Measurements from ENCODE around the gene GNLY. TPM values are rescaled to one million over a fixed set of nuclear protein-coding genes. Genes with fewer than 3 reads are reported as not detected.

The GNLY gene
- total RNA-seq, 2 experiments from 2014 or later = 2.6 to 3.2 TPM

DNA sequence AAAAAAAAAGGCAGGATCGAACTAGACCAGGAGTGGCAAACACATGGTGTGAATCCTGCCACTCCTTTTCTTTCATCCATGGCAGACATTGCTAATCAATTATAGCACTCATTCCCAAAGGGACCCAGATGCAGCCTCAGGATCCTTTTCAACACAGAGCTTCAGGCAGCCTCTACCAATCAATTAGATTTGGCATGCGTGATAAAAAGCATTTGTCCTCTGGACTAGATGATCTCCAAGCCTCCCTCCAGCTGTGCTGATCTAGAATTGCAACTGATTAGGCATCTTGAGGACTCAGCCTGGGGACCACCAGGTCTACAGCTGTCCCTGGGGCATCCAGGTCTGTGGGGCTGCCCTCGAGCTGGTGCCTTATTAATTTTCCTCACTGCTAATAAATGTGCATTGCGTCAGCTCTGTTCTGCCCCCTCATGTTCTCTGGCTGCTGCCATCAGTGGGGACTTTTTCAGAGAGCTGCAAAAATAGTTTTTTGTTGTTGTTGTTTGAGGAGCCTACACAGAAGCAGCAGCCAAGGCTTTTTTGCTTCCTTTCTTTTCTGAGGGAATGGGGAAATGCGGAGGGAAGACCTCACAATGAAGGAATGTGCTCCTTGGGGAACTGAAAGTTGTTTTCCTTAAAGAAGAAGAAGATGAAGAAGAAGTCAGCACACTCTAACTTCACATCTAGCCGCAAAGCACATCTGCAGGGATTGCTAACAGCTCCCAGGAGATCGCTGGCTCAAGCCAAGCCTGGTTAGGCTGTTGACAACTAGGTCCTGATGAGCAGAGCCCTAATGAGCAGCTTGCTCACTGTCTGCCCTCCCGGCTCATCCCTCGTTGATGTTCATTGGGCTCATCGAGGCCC lies 50.8 kb downstream of the GNLY start:
- CTCF ChIA-PET = interaction anchor here (0.9 to 1.3 kb wide), 5 partner anchors 11 to 69 kb away, joined by 3 to 5 read pairs (median 4); no protein-coding TSS in a partner anchor
- Mint-ChIP-seq H3K4me3 (no peak overlapping the region), H3K36me3 (ENCODE audit: low read depth) (no peaks in the 10 kb centered on the region), H3K4me1 (ENCODE audit: low read depth) (no peaks in the 10 kb centered on the region), H3K27ac (no peak overlapping the region), H3K27me3 (ENCODE audit: low read depth) (peaks cover 38% of the 10 kb centered on the region), H3K9me3 (no peaks in the 10 kb centered on the region)
- intact Hi-C loops (cut with micrococcal nuclease) = no loop called here
- DNase-seq = no peak

GRCh38 chr2:85745619-85746018 lies 51.5 kb downstream of the GNLY start:
- H3K36me3 Mint-ChIP-seq (ENCODE audit: low read depth) = no peaks in the 10 kb centered on the region
- H3K27me3 Mint-ChIP-seq (ENCODE audit: low read depth) = peaks cover 44% of the 10 kb centered on the region
- intact Hi-C loops (cut with micrococcal nuclease) = no loop called here
- CTCF ChIA-PET = interaction anchor here (0.9 to 1.1 kb wide), 3 partner anchors 10 to 68 kb away, joined by 3 to 5 read pairs (median 4); no protein-coding TSS in a partner anchor
- no peak overlapping the region for H3K4me3 Mint-ChIP-seq
- no peaks in the 10 kb centered on the region for H3K9me3 Mint-ChIP-seq
- H3K27ac Mint-ChIP-seq = no peak overlapping the region
- no peaks in the 10 kb centered on the region for H3K4me1 Mint-ChIP-seq (ENCODE audit: low read depth)
- DNase-seq = no peak

DNA sequence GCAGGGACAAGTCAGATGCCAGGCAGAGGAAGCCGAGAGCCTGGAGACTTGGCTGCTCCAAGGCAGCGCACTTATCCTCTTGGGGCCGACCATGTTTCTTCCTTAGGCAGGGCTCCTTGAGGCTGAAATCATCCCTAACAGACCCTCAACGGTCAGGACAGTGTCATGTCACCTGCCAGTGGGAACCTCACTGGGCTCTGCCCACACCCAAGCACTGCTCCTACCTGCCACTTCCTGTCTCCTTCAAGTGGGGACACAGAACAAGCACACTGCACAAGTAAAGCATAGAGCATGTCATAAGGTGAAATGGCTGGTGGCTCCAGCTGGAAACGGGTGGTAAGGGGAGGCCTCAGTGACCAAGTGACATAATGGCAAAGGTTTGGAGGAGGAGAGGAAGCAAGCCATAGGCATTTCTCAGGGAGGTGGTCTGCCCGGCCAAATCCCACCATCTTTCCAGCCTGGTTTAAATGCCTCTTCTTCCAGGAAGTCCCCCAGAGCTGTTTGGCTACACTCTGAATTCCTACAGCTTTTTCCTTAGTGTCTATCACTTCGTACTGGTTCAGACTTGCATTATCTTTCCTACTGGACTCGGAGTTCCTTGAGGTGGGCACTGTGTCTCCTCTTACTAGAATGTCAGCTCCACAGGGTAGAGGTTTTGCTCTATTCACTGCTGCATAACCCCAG lies 52.3 kb downstream of the GNLY start:
- intact Hi-C loops (cut with micrococcal nuclease) = no loop called here
- no peaks in the 10 kb centered on the region for H3K36me3 Mint-ChIP-seq (ENCODE audit: low read depth)

DNA sequence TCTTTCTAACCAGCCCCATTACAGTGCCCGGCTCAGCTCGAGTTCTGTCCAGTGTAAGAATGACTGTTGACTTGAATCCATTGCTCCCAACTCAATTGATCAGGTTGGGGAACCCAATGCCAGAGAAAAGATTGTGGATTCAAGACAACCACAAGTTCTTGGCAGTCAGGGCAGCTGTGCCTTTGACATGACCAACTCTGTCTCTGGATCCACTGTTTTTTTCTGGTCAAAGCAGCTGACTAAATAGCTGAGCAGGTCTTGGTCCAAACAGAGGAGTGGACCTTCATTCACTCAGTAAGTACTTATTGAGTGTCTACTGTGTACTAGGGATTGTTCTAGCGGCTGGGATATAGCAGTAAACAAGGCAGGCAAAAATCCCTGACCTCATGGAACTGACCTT lies 53.3 kb downstream of the GNLY start:
- H3K27me3 Mint-ChIP-seq (ENCODE audit: low read depth) = peaks cover 55% of the 10 kb centered on the region
- CTCF ChIA-PET = interaction anchor here (0.6 to 1.2 kb wide), 4 partner anchors 9 to 769 kb away, joined by 3 to 5 read pairs (median 4); no protein-coding TSS in a partner anchor
- no peaks in the 10 kb centered on the region for H3K4me1 Mint-ChIP-seq (ENCODE audit: low read depth)
- H3K4me3 Mint-ChIP-seq = no peak overlapping the region
- H3K36me3 Mint-ChIP-seq (ENCODE audit: low read depth) = no peaks in the 10 kb centered on the region
- no peaks in the 10 kb centered on the region for H3K9me3 Mint-ChIP-seq
- no peak overlapping the region for H3K27ac Mint-ChIP-seq
- intact Hi-C loops (cut with micrococcal nuclease) = no loop called here
- DNase-seq = no peak

More for the DNA sequence above, 52.3 kb downstream of the GNLY start:
- no peak overlapping the region for H3K27ac Mint-ChIP-seq
- no peaks in the 10 kb centered on the region for H3K9me3 Mint-ChIP-seq
- no peak overlapping the region for H3K4me3 Mint-ChIP-seq
- no peaks in the 10 kb centered on the region for H3K4me1 Mint-ChIP-seq (ENCODE audit: low read depth)
- H3K27me3 Mint-ChIP-seq (ENCODE audit: low read depth) = peaks cover 51% of the 10 kb centered on the region
- CTCF ChIA-PET = interaction anchor here (0.9 to 1.2 kb wide), 3 partner anchors 10 to 68 kb away, joined by 3 to 5 read pairs (median 4); no protein-coding TSS in a partner anchor
- DNase-seq = no peak

DNA sequence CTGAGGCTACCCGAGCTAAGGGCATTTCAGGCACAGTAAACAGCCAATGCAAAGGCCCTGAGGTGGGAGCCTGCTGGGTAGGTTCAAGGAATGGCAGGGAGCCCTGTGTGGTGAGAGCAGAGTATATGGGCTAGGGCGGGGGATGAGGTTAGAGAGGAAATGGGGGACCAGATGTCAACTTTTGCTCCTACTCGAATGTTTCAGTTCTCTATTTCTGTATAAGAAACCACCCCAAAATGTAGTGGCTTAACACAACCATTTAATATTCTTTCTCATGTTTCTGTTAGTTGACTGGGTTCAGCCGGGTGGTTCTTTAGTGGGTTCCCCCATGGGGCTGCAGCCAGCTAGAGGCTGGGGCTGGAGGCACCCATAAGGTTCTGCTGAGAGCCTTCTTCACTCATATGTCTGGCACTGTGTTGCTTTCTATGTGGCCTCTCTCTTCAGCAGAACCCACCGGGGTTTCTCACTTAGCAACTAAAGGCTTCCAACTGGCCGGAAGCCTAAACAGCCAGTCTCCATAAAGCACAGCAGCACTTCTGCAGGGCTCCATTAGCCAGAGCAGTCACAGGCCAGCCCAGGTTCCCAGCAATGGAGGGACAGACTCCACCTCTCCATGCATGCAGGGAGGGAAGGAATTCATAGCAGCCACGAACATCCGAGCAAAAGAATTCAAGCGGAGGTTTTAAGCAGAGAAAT lies 54.0 kb downstream of the GNLY start:
- Mint-ChIP-seq H3K27me3 (ENCODE audit: low read depth) (peaks cover 57% of the 10 kb centered on the region), H3K36me3 (ENCODE audit: low read depth) (no peaks in the 10 kb centered on the region), H3K27ac (no peak overlapping the region), H3K4me1 (ENCODE audit: low read depth) (peaks cover 2% of the 10 kb centered on the region), H3K9me3 (no peaks in the 10 kb centered on the region), H3K4me3 (no peak overlapping the region)
- CTCF ChIA-PET = interaction anchor here (0.6 to 6.0 kb wide), 3 partner anchors 66 to 768 kb away, joined by 4 to 41 read pairs (median 5); no protein-coding TSS in a partner anchor
- DNase-seq = no peak
- intact Hi-C loops (cut with micrococcal nuclease) = no loop called here

Other genes starting within 250 kb of the GNLY start
- gene MAT2A, start 155.2 kb upstream of the GNLY start, total RNA-seq = 100 to 1,000 TPM; 221 to 228 TPM
- 10 to 100 TPM; 17.5 to 18.8 TPM for gene GGCX, start 132.9 kb upstream of the GNLY start, total RNA-seq
- gene VAMP8, start 116.8 kb upstream of the GNLY start, total RNA-seq = 100 to 1,000 TPM in 1 of 2 experiments, 10 to 100 TPM in 1; 98.7 to 102 TPM
- gene VAMP5, start 109.9 kb upstream of the GNLY start, total RNA-seq = 10 to 100 TPM; 18.4 to 21.8 TPM
- gene RNF181, start 98.6 kb upstream of the GNLY start, total RNA-seq = 10 to 100 TPM; 86.8 to 96.1 TPM
- gene TMEM150A, start 91.7 kb upstream of the GNLY start, total RNA-seq = under 1 TPM; 0.55 to 0.67 TPM
- 10 to 100 TPM; 29.3 to 31.0 TPM for gene C2orf68, start 82.3 kb upstream of the GNLY start, total RNA-seq
- gene USP39, start 78.2 kb upstream of the GNLY start, total RNA-seq = 10 to 100 TPM; 92.3 to 94.6 TPM
- not detected for gene SFTPB, start 26.2 kb upstream of the GNLY start, total RNA-seq
- gene ATOH8, start 59.6 kb downstream of the GNLY start, total RNA-seq = not detected
- 10 to 100 TPM in 1 of 2 experiments, 1 to 10 TPM in 1; 9.5 to 10.4 TPM for gene ST3GAL5, start 194.6 kb downstream of the GNLY start, total RNA-seq

All from activated naive CD4-positive, alpha-beta T cell treated with anti-CD3 and anti-CD28 coated beads for 36 hours (primary cell).